ENCODE data around the gene COPS9.

- TF ChIP-seq POLR2AphosphoS5 (IDR thresholded peaks at IDR 0.05; ENCODE audit: low read depth, low read length) (no peak), POLR2A (IDR thresholded peaks at IDR 0.05; ENCODE audit: low read depth, low read length) (no peak)
These were observed 14.1 kb upstream of the COPS9 start for GRCh38 chr2:240149943-240150784.
